Neural progenitor cell (in vitro differentiated cells): Measurements from ENCODE around the gene MAGI1. TPM values are rescaled to one million over a fixed set of nuclear protein-coding genes. Genes with fewer than 3 reads are reported as not detected.

Experiments used
- DNase-seq: peaks from one replicate; pipeline ENCODE4 v3.0.0-alpha.2; 2016; ENCODE audit warnings: low spot score
- H2AFZ ChIP-seq: fragments of 200-600 bp; sonication (generic); replicated peaks from 2 replicates; pipeline ENCODE4 v1.6.1; 2016; ENCODE audit warnings: antibody characterized with exemption
- H3F3A ChIP-seq: fragments of 200-600 bp; sonication (generic); 2 replicates; pipeline ENCODE4 v1.6.1; 2016; ENCODE audit warnings: antibody characterized with exemption, low read depth
- H3K27ac ChIP-seq: fragments of 200-600 bp; sonication (generic); 2 replicates; pipeline ENCODE4 v1.5.1; 2016; ENCODE audit warnings: mild to moderate bottlenecking
- H3K27me3 ChIP-seq: fragments of 200-600 bp; sonication (generic); 2 replicates; pipeline ENCODE4 v1.6.1; 2016; ENCODE audit warnings: mild to moderate bottlenecking, moderate library complexity
- H3K36me3 ChIP-seq: fragments of 200-600 bp; sonication (generic); 2 replicates; pipeline ENCODE4 v1.5.1; 2016
- H3K4me1 ChIP-seq: fragments of 200-600 bp; sonication (generic); 2 replicates; pipeline ENCODE4 v1.6.1; 2016; ENCODE audit warnings: mixed run types
- H3K4me2 ChIP-seq: fragments of 200-600 bp; sonication (generic); 2 replicates; pipeline ENCODE4 v1.6.1; 2016
- H3K4me3 ChIP-seq: fragments of 200-600 bp; sonication (generic); 2 replicates; pipeline ENCODE4 v1.5.1; 2016
- H3K79me2 ChIP-seq: fragments of 200-600 bp; sonication (generic); 2 replicates; pipeline ENCODE4 v1.6.1; 2016; ENCODE audit warnings: low read depth
- H3K9ac ChIP-seq: fragments of 200-600 bp; sonication (generic); 2 replicates; pipeline ENCODE4 v1.6.1; 2016
- H3K9me3 ChIP-seq: fragments of 200-600 bp; sonication (generic); 2 replicates; pipeline ENCODE4 v1.5.1; 2016; ENCODE audit warnings: low read depth
- H4K20me1 ChIP-seq: fragments of 200-600 bp; sonication (generic); 2 replicates; pipeline ENCODE4 v1.6.1; 2016; ENCODE audit warnings: low read depth
- H3K27ac Mint-ChIP-seq: 3 replicates; pipeline ENCODE4 v1.8.0; 2021; ENCODE audit warnings: mixed read lengths
- H3K27me3 Mint-ChIP-seq: 2 replicates; pipeline ENCODE4 v1.8.0; 2022; ENCODE audit warnings: low read depth, mild to moderate bottlenecking, inconsistent platforms, moderate library complexity, mixed read lengths; ENCODE audit not compliant: insufficient read depth
- H3K36me3 Mint-ChIP-seq: 3 replicates; pipeline ENCODE4 v1.8.0; 2021; ENCODE audit warnings: mixed read lengths
- H3K4me1 Mint-ChIP-seq: 3 replicates; pipeline ENCODE4 v1.8.0; 2021; ENCODE audit warnings: mixed read lengths
- H3K4me3 Mint-ChIP-seq: 3 replicates; pipeline ENCODE4 v1.8.0; 2021; ENCODE audit warnings: mild to moderate bottlenecking, moderate library complexity, mixed read lengths
- H3K9me3 Mint-ChIP-seq: 3 replicates; pipeline ENCODE4 v1.8.0; 2020; ENCODE audit warnings: mixed read lengths
- EZH2 ChIP-seq: fragments of 200-600 bp; sonication (generic); IDR thresholded peaks from 2 replicates; pipeline ENCODE4 v1.6.1; 2017; ENCODE audit warnings: antibody characterized with exemption, mild to moderate bottlenecking, moderate library complexity
- EZH2phosphoT487 ChIP-seq: fragments of 200-600 bp; sonication (generic); IDR thresholded peaks from 2 replicates; pipeline ENCODE4 v1.6.1; 2017; ENCODE audit warnings: antibody characterized with exemption
- total RNA-seq: library from RNA; depleted of rRNA; stranded (reverse); fragments of >200 nt; gene quantifications from 2 replicates; pipeline ENCODE4 v1.2.3, GENCODE V29; 2015; ENCODE audit warnings: low replicate concordance
- TF ChIP-seq, protein P1 (sequence below): fragments of 200-600 bp; sonication (generic); IDR thresholded peaks from 2 replicates; pipeline ENCODE4 v1.5.1; 2017; ENCODE audit warnings: antibody characterized with exemption, mild to moderate bottlenecking

MAGI1 gene
- total RNA-seq, 1 donor from 2014 or later, result 40.6 TPM

DNA sequence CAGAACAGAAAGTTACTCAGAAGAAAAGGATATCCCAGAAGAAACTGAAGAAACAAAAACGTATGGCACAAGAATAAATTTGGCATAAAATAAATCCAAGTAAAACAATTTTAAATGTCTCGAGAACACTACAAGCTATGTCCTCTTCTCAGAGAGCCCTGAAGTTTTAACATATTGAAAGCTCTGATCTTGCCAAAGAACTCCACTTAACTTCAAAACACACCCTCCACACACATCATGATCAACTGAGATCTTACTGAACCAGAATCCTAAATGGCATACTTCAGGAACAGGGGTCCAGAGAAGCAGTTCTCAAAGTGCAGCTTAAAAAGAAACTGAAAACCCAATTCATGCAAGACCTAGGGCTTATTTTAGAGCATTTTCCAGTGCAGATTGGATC is 194.3 kb downstream of the MAGI1 start:
- H3K27ac Mint-ChIP-seq, result no peak overlapping the region
- Histone ChIP-seq H3K79me2 (peaks cover 12% of the 10 kb centered on the region), H3K27me3 (no peaks in the 10 kb centered on the region), H4K20me1 (peaks cover 8% of the 10 kb centered on the region), H3K4me1 (no peaks in the 10 kb centered on the region), H3K9me3 (no peaks in the 10 kb centered on the region), H3K4me2 (no peak overlapping the region), H3K36me3 (no peaks in the 10 kb centered on the region), H3F3A (no peaks in the 10 kb centered on the region), H2AFZ (no peak overlapping the region), H3K27ac (no peak overlapping the region), H3K4me3 (no peak overlapping the region), H3K9ac (no peak overlapping the region)
- no peak overlapping the region for H3K4me3 Mint-ChIP-seq
- no peaks in the 10 kb centered on the region for H3K27me3 Mint-ChIP-seq
- peaks cover 2% of the 10 kb centered on the region for H3K9me3 Mint-ChIP-seq
- TF ChIP-seq EZH2phosphoT487, result no peak
- TF ChIP-seq, protein P1, sequence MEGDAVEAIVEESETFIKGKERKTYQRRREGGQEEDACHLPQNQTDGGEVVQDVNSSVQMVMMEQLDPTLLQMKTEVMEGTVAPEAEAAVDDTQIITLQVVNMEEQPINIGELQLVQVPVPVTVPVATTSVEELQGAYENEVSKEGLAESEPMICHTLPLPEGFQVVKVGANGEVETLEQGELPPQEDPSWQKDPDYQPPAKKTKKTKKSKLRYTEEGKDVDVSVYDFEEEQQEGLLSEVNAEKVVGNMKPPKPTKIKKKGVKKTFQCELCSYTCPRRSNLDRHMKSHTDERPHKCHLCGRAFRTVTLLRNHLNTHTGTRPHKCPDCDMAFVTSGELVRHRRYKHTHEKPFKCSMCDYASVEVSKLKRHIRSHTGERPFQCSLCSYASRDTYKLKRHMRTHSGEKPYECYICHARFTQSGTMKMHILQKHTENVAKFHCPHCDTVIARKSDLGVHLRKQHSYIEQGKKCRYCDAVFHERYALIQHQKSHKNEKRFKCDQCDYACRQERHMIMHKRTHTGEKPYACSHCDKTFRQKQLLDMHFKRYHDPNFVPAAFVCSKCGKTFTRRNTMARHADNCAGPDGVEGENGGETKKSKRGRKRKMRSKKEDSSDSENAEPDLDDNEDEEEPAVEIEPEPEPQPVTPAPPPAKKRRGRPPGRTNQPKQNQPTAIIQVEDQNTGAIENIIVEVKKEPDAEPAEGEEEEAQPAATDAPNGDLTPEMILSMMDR, result no peak
- TF ChIP-seq EZH2, result no peak
- DNase-seq, result no peak
- peaks cover 2% of the 10 kb centered on the region for H3K4me1 Mint-ChIP-seq
- peaks cover 2% of the 10 kb centered on the region for H3K36me3 Mint-ChIP-seq

DNA sequence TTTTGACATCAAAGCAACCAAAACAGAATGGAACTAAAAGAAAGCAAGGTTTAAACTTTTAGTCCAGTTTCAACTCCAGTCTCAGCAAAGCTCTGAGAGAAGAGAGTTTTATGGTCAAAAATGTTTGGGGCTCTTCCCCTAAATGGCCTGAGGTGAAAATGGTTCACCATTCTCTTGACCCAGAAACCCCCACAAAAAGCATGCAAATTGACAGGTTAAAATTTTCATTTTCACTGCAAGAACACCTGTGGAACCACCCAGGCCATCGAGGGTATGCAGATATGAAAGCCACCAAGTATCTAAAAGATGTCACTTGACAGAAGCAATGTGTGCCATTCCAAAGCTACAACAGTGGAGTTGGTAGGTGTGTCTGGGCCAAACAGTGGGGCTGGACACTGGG is 195.0 kb downstream of the MAGI1 start:
- no peak overlapping the region for H3K4me2 ChIP-seq
- no peak overlapping the region for H3K27ac Mint-ChIP-seq
- H3K4me1 Mint-ChIP-seq, result peaks cover 2% of the 10 kb centered on the region
- no peaks in the 10 kb centered on the region for H3K27me3 Mint-ChIP-seq
- no peak for DNase-seq
- no peaks in the 10 kb centered on the region for H3K27me3 ChIP-seq
- H3K9me3 Mint-ChIP-seq, result peaks cover 2% of the 10 kb centered on the region
- H3K9ac ChIP-seq, result no peak overlapping the region
- no peak overlapping the region for H3K27ac ChIP-seq
- H4K20me1 ChIP-seq, result peaks cover 8% of the 10 kb centered on the region
- TF ChIP-seq, protein P1, result no peak
- no peak for TF ChIP-seq EZH2phosphoT487
- H3K36me3 Mint-ChIP-seq, result peaks cover 2% of the 10 kb centered on the region
- H3K4me3 Mint-ChIP-seq, result no peak overlapping the region
- H3F3A ChIP-seq, result no peaks in the 10 kb centered on the region
- peaks cover 12% of the 10 kb centered on the region for H3K79me2 ChIP-seq
- no peak overlapping the region for H3K4me3 ChIP-seq
- no peak overlapping the region for H2AFZ ChIP-seq
- no peaks in the 10 kb centered on the region for H3K9me3 ChIP-seq
- H3K4me1 ChIP-seq, result no peaks in the 10 kb centered on the region
- H3K36me3 ChIP-seq, result no peaks in the 10 kb centered on the region

DNA sequence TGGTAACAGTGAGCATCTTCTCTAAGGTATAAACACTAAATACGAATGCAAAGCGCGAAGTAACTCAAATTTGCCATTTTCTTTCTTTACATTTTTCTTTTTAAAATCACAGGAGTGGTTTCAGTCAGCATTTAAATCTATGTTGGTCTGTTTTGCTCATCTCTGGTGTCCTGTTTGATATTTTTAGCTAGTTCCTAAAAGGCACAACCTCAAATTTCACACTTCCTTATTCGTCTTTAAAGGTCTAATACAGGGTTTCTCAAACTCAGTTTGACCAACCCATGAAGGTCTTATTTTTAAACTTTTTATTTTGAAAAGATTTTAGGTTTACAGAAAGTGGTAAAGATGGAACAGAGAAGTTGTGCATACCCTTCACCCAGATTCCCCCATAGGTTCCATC is 201.1 kb downstream of the MAGI1 start:
- DNase-seq, result no peak

More for the DNA sequence above, 201.1 kb downstream of the MAGI1 start:
- Histone ChIP-seq H3K79me2 (no peaks in the 10 kb centered on the region), H4K20me1 (no peaks in the 10 kb centered on the region), H3K27me3 (no peaks in the 10 kb centered on the region), H3K9ac (no peak overlapping the region), H3K4me2 (no peak overlapping the region), H2AFZ (no peak overlapping the region), H3K9me3 (no peaks in the 10 kb centered on the region), H3K4me3 (no peak overlapping the region), H3F3A (no peaks in the 10 kb centered on the region), H3K36me3 (no peaks in the 10 kb centered on the region), H3K4me1 (peaks cover 7% of the 10 kb centered on the region), H3K27ac (no peak overlapping the region)
- TF ChIP-seq, protein P1, result no peak
- TF ChIP-seq EZH2 (no peak), EZH2phosphoT487 (no peak)
- Mint-ChIP-seq H3K36me3 (peaks cover 2% of the 10 kb centered on the region), H3K27me3 (no peaks in the 10 kb centered on the region), H3K4me3 (no peak overlapping the region), H3K4me1 (peaks cover 7% of the 10 kb centered on the region), H3K27ac (no peak overlapping the region), H3K9me3 (peaks cover 2% of the 10 kb centered on the region)
